Lower leg skin (tissue), 4 donors: ENCODE measurements around the gene SKIL. TPM values are rescaled to one million over a fixed set of nuclear protein-coding genes. Genes with fewer than 3 reads are reported as not detected.
"Not testable (repeated sequence)": the region's sequence is repeated elsewhere in the genome, so short reads cannot be mapped to it uniquely, and the experiment has no call there.

ENCODE experiments used
- DNase-seq, 2 donors: peaks; one replicate each; pipeline ENCODE4 v3.0.0-alpha.2; 2019; ENCODE audit warnings: low spot score in 2 of 2
- H3K4me3 ChIP-seq: fragments of 200-600 bp; sonication (generic); 2 replicates; pipeline ENCODE4 v1.5.1; 2017; ENCODE audit warnings: mild to moderate bottlenecking, low read depth; ENCODE audit not compliant: poor library complexity, severe bottlenecking
- CTCF ChIP-seq, 3 donors: fragments of 450-650 bp; IDR thresholded peaks; one replicate each; pipeline ENCODE4 v1.5.1; 2016; ENCODE audit warnings: antibody characterized with exemption in 3 of 3, mild to moderate bottlenecking in 3 of 3, moderate library complexity in 2 of 3
- POLR2A ChIP-seq, 2 donors: fragments of 450-650 bp; IDR thresholded peaks; one replicate each; pipeline ENCODE4 v1.6.1; 2016 to 2017; ENCODE audit warnings: antibody characterized with exemption in 2 of 2, mild to moderate bottlenecking in 1 of 2, moderate library complexity in 1 of 2
- WGBS, 2 donors: methylation state at CpG; one replicate each; pipeline ENCODE4 v1.1.5; 2018; 5-methylcytosine and 5-hydroxymethylcytosine counted together
- intact Hi-C: fragments of 100-400 bp; cut with DNase I; formaldehyde crosslinking; loops from one replicate; pipeline ENCODE4 v1.15.0; 2023; ENCODE audit warnings: low total_unique reads
- total RNA-seq, 4 donors: library from RNA; depleted of rRNA; stranded (reverse); fragments of >200 nt; gene quantifications; one replicate each; pipeline ENCODE4 v1.1.0, GENCODE V29; 2016

Gene SKIL
- total RNA-seq, 4 donors from 2014 or later: 26.9 to 32.2 (median 29.8) TPM

- H3K4me3 ChIP-seq: no peak overlapping the region
- intact Hi-C loops: no loop called here
- 83 to 87% methylated on average over 11 of the region's 11 CpGs for WGBS, 2 donors
- DNase-seq: no peak
- TF ChIP-seq CTCF (IDR thresholded peaks at IDR 0.05): no peak
- TF ChIP-seq POLR2A (IDR thresholded peaks at IDR 0.05): no peak
Measured at GRCh38 chr3:170321321-170322034, 36.0 kb upstream of the SKIL start.

GRCh38 chr3:170322566-170323269 lies 34.8 kb upstream of the SKIL start:
- TF ChIP-seq POLR2A (IDR thresholded peaks at IDR 0.05): no peak
- TF ChIP-seq CTCF (IDR thresholded peaks at IDR 0.05): no peak
- no peak for DNase-seq
- intact Hi-C loops: no loop called here
- WGBS, 2 donors: 64 to 68% methylated on average over 10 of the region's 10 CpGs
- H3K4me3 ChIP-seq: no peak overlapping the region

GRCh38 chr3:170323331-170323730 lies 34.2 kb upstream of the SKIL start:
- intact Hi-C loops: no loop called here
- WGBS, 2 donors: 87 to 97% methylated on average over 6 of the region's 6 CpGs
- TF ChIP-seq CTCF (IDR thresholded peaks at IDR 0.05) (no peak), POLR2A (IDR thresholded peaks at IDR 0.05) (no peak)

GRCh38 chr3:170324962-170325361 lies 32.6 kb upstream of the SKIL start:
- no peak overlapping the region for H3K4me3 ChIP-seq
- intact Hi-C loops: no loop called here
- no peak for DNase-seq
- 81 to 82% methylated on average over 3 of the region's 3 CpGs for WGBS, 2 donors
- no peak for TF ChIP-seq CTCF (IDR thresholded peaks at IDR 0.05)
- no peak for TF ChIP-seq POLR2A (IDR thresholded peaks at IDR 0.05)

More at GRCh38 chr3:170323331-170323730, 34.2 kb upstream of the SKIL start:
- no peak for DNase-seq
- H3K4me3 ChIP-seq: no peak overlapping the region

GRCh38 chr3:170327040-170327808 lies 30.3 kb upstream of the SKIL start:
- no peak for DNase-seq
- intact Hi-C loops: no loop called here
- no peak overlapping the region for H3K4me3 ChIP-seq
- WGBS, 2 donors: 90 to 96% methylated on average over 11 to 23 of the region's 24 CpGs
- TF ChIP-seq POLR2A (IDR thresholded peaks at IDR 0.05): no peak

GRCh38 chr3:170327868-170328548 lies 29.5 kb upstream of the SKIL start:
- 86 to 91% methylated on average over 7 of the region's 7 CpGs for WGBS, 2 donors
- intact Hi-C loops, H3K4me3 ChIP-seq, DNase-seq: not testable (repeated sequence)
